ENCODE data around the gene ANO7. TPM values are rescaled to one million over a fixed set of nuclear protein-coding genes. Genes with fewer than 3 reads are reported as not detected.

ANO7 gene
- polyA plus RNA-seq, 1 of the 3 experiments (the other 2 are of a cell fraction), result 0.81 TPM

- Histone ChIP-seq H3K4me1 (ENCODE audit: control insufficient read depth in 1 of 2, insufficient read depth in 2 of 2, low read depth in 1 of 2, low read length in 1 of 2) (no peaks in the 10 kb centered on the region), H3K79me2 (ENCODE audit: insufficient read depth) (peaks cover 33% of the 10 kb centered on the region), H3K9ac (no peak overlapping the region), H3K27ac (ENCODE audit: low read depth in 2 of 2, low read length in 1 of 2) (no peak overlapping the region), H3K4me3 (ENCODE audit: low read depth in 2 of 2, low read length in 1 of 2) (no peak overlapping the region), H3K27me3 (ENCODE audit: insufficient read depth) (no peaks in the 10 kb centered on the region), H3K36me3 (replicated peaks in 1 of 2; ENCODE audit: control insufficient read depth in 1 of 2, insufficient read depth in 2 of 2, low read length in 1 of 2) (peaks cover 78 to 88% of the 10 kb centered on the region in 2 experiments), H2AFZ (ENCODE audit: low read depth) (no peak overlapping the region), H4K20me1 (ENCODE audit: insufficient read depth) (peaks cover 36% of the 10 kb centered on the region), H3K9me3 (no peaks in the 10 kb centered on the region), H3F3A (replicated peaks; ENCODE audit: insufficient read depth) (peaks cover 3% of the 10 kb centered on the region), H3K4me2 (no peak overlapping the region), H3K9me2 (no peaks in the 10 kb centered on the region)
- no peak for TF ChIP-seq FOXJ3 (CRISPR knock-in tag; IDR thresholded peaks at IDR 0.05)
- TF ChIP-seq CHD2 (IDR thresholded peaks at IDR 0.05; ENCODE audit: low read length, partially characterized antibody), result no peak
- CTCF ChIA-PET, result interaction anchor here (1.4 kb wide), 1 partner anchor 82 kb away, joined by 3 read pairs; no protein-coding TSS in a partner anchor
- no peak for DNase-seq
- POLR2A ChIA-PET, result no interaction called here
- 96% methylated on average over 13 of the region's 14 CpGs for WGBS (ENCODE audit: low lambda C conversion rate)
Measured at GRCh38 chr2:241249654-241250053, 61.2 kb downstream of the ANO7 start.

- Histone ChIP-seq H4K20me1 (ENCODE audit: insufficient read depth) (peaks cover 54% of the 10 kb centered on the region), H3K9me2 (no peaks in the 10 kb centered on the region), H3F3A (replicated peaks; ENCODE audit: insufficient read depth) (peaks cover 3% of the 10 kb centered on the region), H3K27ac (ENCODE audit: low read depth in 2 of 2, low read length in 1 of 2) (no peak overlapping the region), H2AFZ (ENCODE audit: low read depth) (no peak overlapping the region), H3K9ac (no peak overlapping the region), H3K4me2 (no peak overlapping the region), H3K4me3 (ENCODE audit: low read depth in 2 of 2, low read length in 1 of 2) (no peak overlapping the region), H3K79me2 (ENCODE audit: insufficient read depth) (peaks cover 53% of the 10 kb centered on the region), H3K9me3 (no peaks in the 10 kb centered on the region), H3K27me3 (ENCODE audit: insufficient read depth) (no peaks in the 10 kb centered on the region), H3K36me3 (replicated peaks in 1 of 2; ENCODE audit: control insufficient read depth in 1 of 2, insufficient read depth in 2 of 2, low read length in 1 of 2) (peaks cover 76 to 86% of the 10 kb centered on the region in 2 experiments), H3K4me1 (ENCODE audit: control insufficient read depth in 1 of 2, insufficient read depth in 2 of 2, low read depth in 1 of 2, low read length in 1 of 2) (no peaks in the 10 kb centered on the region)
- ChIA-PET POLR2A (no interaction called here), CTCF (interaction anchor here (1.0 to 1.6 kb wide), 2 partner anchors 83 to 402 kb away, joined by 3 to 5 read pairs; no protein-coding TSS in a partner anchor)
- no peak for TF ChIP-seq FOXJ3 (CRISPR knock-in tag; IDR thresholded peaks at IDR 0.05)
- no peak for TF ChIP-seq MAX (IDR thresholded peaks at IDR 0.05; ENCODE audit: low read depth)
- no peak for TF ChIP-seq FOXM1 (IDR thresholded peaks at IDR 0.05; ENCODE audit: low read depth)
- no peak for TF ChIP-seq TEAD4 (IDR thresholded peaks at IDR 0.05; ENCODE audit: borderline replicate concordance, insufficient read depth)
- no peak for TF ChIP-seq USF1 (IDR thresholded peaks at IDR 0.05; ENCODE audit: borderline replicate concordance, low read depth)
- no peak for TF ChIP-seq JUND (IDR thresholded peaks at IDR 0.05)
- no peak for TF ChIP-seq ELF1 (IDR thresholded peaks at IDR 0.05)
- no peak for TF ChIP-seq TCF12 (IDR thresholded peaks at IDR 0.05)
- TF ChIP-seq EP300 (IDR thresholded peaks at IDR 0.05; ENCODE audit: borderline replicate concordance in 1 of 2, low read depth in 1 of 2, low read length in 1 of 2), result no peak
- TF ChIP-seq FOSL2 (IDR thresholded peaks at IDR 0.05; ENCODE audit: borderline replicate concordance, low read depth), result no peak
- no peak for TF ChIP-seq TAF1 (IDR thresholded peaks at IDR 0.05; ENCODE audit: borderline replicate concordance, low read depth, low read length)
- no peak for TF ChIP-seq EZH2phosphoT487 (IDR thresholded peaks at IDR 0.05; ENCODE audit: borderline replicate concordance, low read depth)
- no peak for TF ChIP-seq RAD21 (IDR thresholded peaks at IDR 0.05; ENCODE audit: low read length)
- TF ChIP-seq YY1 (IDR thresholded peaks at IDR 0.05; ENCODE audit: low read depth), result no peak
- no peak for TF ChIP-seq USF2 (IDR thresholded peaks at IDR 0.05; ENCODE audit: borderline replicate concordance, low read depth, low read length)
- TF ChIP-seq RXRA (IDR thresholded peaks at IDR 0.05; ENCODE audit: borderline replicate concordance, low read depth), result no peak
- 97% methylated on average over 10 of the region's 14 CpGs for WGBS (ENCODE audit: low lambda C conversion rate)
- no peak for DNase-seq
Measured at GRCh38 chr2:241252778-241253475, 64.5 kb downstream of the ANO7 start.

Measured in SK-N-SH (cell line).